ENCODE results near the gene FBRS.

Gene FBRS

DNA sequence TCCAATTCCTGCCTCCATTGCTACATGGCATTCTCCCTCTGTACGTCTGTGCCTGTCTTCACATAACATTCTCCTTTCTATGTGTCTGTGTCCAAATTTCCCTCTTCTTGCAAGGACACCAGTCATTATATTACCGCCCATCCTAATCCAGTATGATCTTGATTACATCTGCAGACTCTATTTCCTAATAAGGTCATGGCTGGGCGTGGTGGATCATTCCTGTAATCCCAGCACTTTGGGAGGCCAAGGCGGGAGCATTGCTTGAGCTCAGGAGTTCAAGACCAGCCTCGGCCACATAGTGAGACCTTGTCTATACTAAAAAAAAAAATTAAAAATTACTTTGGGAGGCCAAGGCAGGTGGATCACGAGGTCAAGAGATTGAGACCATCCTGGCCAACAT, 12.5 kb upstream of the FBRS start:
- DNase-seq: no peak

- no peak for DNase-seq
Observed at GRCh38 chr16:30647274-30647571, 11.0 kb upstream of the FBRS start.

- DNase-seq: no peak
Observed at GRCh38 chr16:30649725-30650368, 8.4 kb upstream of the FBRS start.

GRCh38 chr16:30650369-30651123, 7.7 kb upstream of the FBRS start, which contains the start of gene PRR14:
TSS of gene PRR14 (plus strand) at chr16:30650960. CDS start at chr16:30651646, 686 bp downstream.
- DNase-seq: peak; percentile 95

DNA sequence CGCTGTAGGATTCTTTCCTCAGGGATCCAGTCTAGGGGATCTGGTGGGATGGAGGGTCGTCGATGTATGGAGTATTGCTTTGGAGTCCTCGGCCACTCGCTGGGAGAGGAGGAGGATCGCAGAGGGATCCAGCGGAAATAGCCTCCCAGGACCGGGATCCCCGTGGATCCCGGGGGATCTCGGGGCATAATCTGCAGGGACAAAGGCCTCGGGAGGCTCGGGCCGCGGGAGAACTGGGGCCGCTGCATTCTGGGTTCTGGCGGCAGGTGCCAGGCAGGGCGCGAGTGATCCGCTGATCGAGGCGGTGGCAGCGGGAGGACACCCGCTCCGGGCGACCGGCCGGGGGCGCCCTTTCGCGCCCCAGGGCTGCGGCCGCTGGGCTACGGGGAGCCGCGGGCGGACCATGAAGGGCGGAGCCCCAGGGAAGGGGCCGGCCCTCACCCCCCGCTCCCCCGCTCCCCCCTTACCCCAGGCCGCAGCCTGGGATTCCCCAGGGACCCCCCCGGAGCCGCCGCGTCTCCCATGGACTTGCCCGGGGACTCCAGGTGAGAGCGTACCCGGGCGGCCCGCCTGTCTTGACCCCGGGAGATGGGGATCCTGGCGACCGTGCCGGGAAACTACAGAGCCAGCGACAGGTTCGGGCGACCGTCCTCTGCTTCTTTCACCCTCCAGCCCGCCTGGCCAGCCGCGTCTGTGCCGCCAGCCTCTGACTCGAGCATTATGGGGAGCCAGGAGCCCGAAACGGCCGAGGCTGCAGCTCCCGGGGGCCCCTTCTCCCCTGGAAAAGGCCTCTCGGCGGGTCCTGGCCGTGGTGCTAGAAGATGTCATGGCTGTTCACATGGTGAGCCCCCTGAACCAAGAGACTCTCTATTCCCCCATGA, 6.9 kb upstream of the FBRS start:
- DNase-seq: peak; percentile 63

DNA sequence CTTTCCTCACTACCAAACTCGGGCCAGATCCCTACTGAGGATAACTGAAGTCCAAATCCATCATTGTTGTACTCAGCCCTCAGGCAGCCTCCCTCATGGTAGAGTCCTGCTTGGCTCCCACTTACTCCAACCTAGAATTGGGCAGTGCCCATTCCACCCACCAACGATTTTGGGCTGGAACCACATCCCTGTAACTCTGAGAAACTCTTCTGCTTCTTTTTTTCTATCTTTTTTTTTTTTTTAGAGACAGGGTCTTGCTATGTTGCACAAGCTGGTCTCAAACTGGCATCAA, 6.3 kb upstream of the FBRS start:
- no peak for DNase-seq

- no peak for DNase-seq
Observed at GRCh38 chr16:30652718-30653117, 5.5 kb upstream of the FBRS start.

DNA sequence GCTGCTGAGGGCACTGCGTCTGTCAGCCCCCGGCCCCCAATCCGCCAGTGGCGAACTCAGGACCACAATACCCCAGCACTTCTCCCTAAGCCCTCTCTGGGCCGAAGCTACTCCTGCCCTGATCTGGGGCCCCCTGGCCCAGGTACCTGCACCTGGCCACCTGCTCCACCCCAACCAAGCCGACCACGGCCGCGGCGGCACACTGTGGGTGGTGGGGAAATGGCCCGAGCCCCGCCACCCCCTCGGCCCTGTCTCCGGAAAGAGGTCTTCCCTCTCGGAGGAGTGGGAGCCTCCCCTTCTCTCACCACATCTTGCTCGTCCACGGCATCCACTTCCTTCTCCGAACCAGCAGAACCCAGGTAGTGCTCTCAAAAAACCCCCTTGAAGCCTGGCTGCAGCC, 3.4 kb upstream of the FBRS start:
- DNase-seq: no peak

DNA sequence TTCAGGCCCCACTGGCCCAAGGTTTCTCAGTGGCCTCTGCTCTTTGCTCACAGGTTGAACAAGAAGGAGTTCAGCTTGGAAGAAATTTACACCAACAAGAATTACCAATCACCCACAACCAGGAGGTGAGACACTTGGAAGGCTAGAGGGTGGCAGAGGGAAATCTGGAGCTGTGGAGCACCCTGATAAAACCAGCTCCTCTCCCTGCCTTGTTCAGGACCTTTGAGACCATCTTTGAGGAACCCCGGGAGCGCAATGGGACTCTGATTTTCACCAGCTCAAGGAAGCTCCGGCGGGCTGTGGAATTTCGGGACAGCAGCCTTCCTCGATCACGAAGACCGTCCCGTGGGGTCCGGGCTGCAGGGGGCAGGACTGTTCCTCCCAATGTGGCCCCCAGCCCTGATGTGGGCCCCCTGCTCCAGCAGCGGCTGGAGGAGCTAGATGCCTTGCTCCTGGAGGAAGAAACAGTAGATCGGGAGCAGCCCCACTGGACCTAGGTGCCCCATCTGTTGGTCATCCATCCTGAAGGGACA, 2.4 kb upstream of the FBRS start:
- no peak for DNase-seq

- DNase-seq: no peak
Observed at GRCh38 chr16:30656388-30656787, 1.8 kb upstream of the FBRS start.

DNA sequence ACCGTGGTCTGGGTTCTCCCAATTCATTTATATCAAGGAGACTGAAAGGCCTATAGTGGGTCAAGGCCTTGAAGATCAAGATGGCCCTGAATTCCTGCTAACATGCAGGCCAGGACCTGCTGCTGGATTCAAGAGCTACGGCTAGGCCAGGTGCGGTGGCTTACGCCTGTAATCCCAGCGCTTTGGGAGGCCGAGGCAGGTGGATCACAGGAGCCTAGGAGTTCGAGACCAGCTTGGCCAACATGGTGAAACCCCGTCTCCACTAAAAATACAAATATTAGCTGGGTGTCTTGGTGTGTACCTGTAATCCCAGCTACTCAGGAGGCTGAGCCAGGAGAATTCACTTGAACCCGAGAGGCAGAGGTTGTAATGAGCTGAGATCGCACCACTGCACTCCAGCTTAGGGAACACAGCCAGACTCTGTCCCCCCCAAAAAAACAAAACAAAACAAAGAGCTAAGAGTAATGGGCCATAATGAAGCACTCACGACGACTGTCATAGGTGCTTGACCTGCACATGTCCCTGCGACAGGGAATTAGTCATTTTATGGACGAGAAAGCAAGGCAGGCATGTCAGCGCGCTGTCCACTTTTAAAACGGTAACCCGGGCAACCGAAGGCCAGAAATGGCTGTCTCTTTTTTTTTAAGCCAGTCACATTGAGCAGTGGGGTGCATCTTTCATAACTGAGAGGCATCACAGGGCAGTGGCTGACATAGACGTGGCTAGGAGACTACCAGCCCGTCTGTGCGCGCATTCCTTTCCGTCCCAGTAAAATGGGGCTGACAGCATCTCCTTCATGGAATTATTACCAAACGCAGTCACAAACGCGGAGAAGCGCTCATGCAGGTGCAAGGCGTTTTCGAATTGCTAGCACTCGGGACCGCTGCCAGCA, 1.0 kb upstream of the FBRS start:
- no peak for DNase-seq

DNA sequence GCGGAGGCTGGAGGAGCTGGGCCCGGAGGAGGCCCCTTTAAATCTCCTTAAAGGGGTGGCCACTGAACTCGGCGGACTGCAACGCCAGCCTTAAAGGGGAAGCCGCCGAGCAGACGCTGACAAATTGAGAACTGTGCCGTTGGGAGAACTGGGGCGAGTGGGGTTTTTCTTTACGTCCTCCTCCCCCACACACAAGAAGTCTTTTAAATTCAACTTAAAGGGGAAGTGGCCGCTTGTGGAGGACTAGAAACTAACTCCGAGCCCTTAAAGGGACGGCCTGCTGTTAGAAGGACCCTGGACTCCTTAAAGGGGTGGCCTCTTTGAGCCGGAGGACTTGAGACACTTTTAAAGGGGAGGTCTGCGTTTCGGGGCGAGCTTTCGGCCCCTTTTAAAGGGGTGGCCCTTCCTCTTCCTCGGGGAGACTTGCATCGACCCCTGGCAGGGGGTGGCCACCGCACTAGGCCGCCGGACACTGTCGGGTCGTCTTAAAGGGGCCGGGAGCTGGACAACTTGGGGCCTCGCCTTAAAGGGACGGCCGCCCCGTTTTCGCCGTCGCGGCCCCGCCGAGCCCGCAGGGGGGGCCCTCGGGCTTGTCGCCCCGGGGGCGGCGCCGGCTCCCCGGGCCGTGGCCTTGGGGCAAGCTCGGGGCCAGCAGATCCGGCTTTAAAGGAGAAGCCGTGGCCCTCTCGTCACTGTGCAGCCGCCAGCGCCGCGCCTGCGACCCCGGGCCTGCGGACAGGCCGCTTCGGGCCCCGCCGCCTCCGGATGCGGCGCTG, 688 bp downstream of the FBRS start:
- no peak for DNase-seq

- DNase-seq: peak; percentile 33
Observed at GRCh38 chr16:30659507-30660423, 1.5 kb downstream of the FBRS start.

GRCh38 chr16:30660424-30661261, 2.4 kb downstream of the FBRS start:
- DNase-seq: peak; percentile 70

DNA sequence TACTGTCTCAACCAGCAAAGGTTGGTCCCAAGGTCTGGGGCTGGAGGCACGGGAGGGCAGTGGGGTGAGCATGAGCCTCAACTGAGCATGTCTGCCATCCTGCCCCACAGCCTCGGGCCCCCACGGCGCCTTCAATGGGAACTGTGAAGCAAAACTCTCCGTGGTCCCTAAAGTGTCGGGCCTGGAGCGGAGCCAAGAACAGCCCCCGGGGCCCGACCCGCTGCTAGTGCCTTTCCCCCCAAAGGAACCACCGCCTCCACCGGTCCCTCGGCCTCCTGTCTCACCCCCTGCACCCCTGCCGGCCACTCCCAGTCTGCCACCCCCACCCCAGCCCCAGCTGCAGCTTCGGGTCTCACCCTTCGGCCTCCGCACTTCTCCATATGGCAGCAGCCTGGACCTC, 4.2 kb downstream of the FBRS start:
- no peak for DNase-seq

DNA sequence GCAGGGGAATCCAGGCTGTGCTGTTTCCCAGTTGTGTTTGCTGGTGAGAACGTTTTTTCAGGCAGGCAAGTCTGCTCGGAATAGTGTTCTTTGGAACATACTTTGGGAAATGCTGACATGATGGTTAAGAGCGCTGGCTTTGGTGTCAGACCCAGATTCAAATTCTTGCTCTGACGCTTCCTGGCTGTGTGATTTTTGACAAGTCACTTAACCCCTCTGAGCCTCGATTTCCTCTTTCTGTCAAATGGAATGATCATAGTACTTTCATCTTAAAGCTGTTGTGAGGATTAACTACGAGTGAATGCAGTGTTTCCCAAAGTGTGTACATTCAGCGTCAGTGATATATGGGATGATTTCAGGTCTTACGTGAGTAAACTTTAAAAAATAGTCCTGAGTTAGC, 4.8 kb downstream of the FBRS start:
- DNase-seq: no peak

- DNase-seq: no peak
Observed at GRCh38 chr16:30663820-30664219, 5.6 kb downstream of the FBRS start.

DNA sequence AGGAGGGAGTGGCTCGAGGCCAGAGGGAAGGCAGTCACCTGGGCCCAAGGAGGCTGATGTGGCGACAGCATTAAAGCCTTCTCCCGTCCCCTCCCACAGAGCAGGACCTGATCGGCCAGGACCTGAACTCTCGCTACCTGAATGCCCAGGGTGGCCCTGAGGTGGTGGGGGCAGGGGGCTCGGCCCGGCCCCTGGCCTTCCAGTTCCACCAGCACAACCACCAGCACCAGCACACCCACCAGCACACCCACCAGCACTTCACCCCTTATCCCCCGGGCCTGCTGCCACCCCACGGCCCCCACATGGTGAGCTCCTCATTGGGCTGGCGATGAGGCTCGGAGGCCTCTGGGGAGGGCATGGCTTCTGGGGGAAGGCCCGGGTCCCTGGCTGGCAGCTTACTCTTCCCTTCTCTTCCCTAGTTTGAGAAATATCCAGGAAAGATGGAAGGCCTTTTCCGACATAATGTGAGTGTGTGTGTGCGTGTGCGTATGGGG, 6.4 kb downstream of the FBRS start:
- DNase-seq: no peak

- DNase-seq: no peak
Observed at GRCh38 chr16:30665155-30665829, 7.1 kb downstream of the FBRS start.
